B cell (primary cell): ENCODE measurements around the gene FIBP. TPM values are rescaled to one million over a fixed set of nuclear protein-coding genes. Genes with fewer than 3 reads are reported as not detected.
A peak's percentile ranks its signal among the peaks of the same experiment; 100 is the strongest.

Experiments used
- ATAC-seq: fragments of 200-7000 bp; cut with Tn5 transposase; one replicate; pipeline ENCODE4 v1.10.0; 2021; ENCODE audit warnings: low read depth, mild to moderate bottlenecking, moderate number of reproducible peaks, moderate library complexity
- CTCF ChIA-PET: fragments of 350-600 bp; sonication (Branson Sonifier 250); formaldehyde crosslinking; loops from one replicate; lab custom pipeline; 2021; ENCODE audit warnings: antibody characterized with exemption, inconsistent platforms; lab: Charles Lee
- POLR2A ChIA-PET: fragments of 350-600 bp; sonication (Branson Sonifier 250); formaldehyde crosslinking; loops from one replicate; lab custom pipeline; 2021; ENCODE audit warnings: antibody characterized with exemption; lab: Charles Lee
- DNase-seq: peaks from one replicate; pipeline ENCODE4 v3.0.0; 2013
- H2AFZ ChIP-seq: 2 replicates; pipeline ENCODE4 v1.6.1; 2012; ENCODE audit warnings: mild to moderate bottlenecking, low read depth, low read length; ENCODE audit not compliant: insufficient read depth, poor library complexity, severe bottlenecking
- H3K27ac ChIP-seq, 2 donors: 1 replicate in 1 of 2; 2 replicates in 1 of 2; pipeline ENCODE4 v1.5.1; 2012 to 2013; ENCODE audit warnings: low read length in 2 of 2, mild to moderate bottlenecking in 2 of 2, moderate library complexity in 1 of 2
- H3K27me3 ChIP-seq, 4 experiments: fragments of 200-600 bp in 1 of 4; sonication (generic) in 1 of 4; replicated peaks in 1 of 4; 1 replicate in 2 of 4; 2 replicates in 2 of 4; pipeline versions ENCODE4 v1.6.1 to v1.7.0; 2013 to 2016; ENCODE audit warnings: low read length in 3 of 4, mild to moderate bottlenecking in 2 of 4, mixed read lengths in 1 of 4, moderate library complexity in 1 of 4; ENCODE audit not compliant: insufficient read depth in 4 of 4, control insufficient read depth in 3 of 4; ENCODE audit errors: control extremely low read depth in 1 of 4
- H3K36me3 ChIP-seq, 2 experiments: replicated peaks in 1 of 2; 1 replicate in 1 of 2; 2 replicates in 1 of 2; pipeline versions ENCODE4 v1.6.1 to v1.7.1; 2013; ENCODE audit warnings: low read length in 1 of 2; ENCODE audit not compliant: insufficient read depth in 2 of 2, control insufficient read depth in 1 of 2; ENCODE audit errors: control extremely low read depth in 1 of 2, extremely low read depth in 1 of 2
- H3K4me1 ChIP-seq, 2 donors: fragments of 200-600 bp in 1 of 2; sonication (generic) in 1 of 2; 1 replicate in 1 of 2; 2 replicates in 1 of 2; pipeline versions ENCODE4 v1.5.1 to v1.6.1; 2013 to 2017; ENCODE audit warnings: low read length in 2 of 2; ENCODE audit not compliant: control insufficient read depth in 2 of 2, insufficient read depth in 2 of 2
- H3K4me2 ChIP-seq: replicated peaks from 2 replicates; pipeline ENCODE3; 2012; ENCODE audit warnings: mild to moderate bottlenecking, low read depth, low read length; ENCODE audit not compliant: poor library complexity, severe bottlenecking
- H3K4me3 ChIP-seq, 5 experiments: fragments of 200-600 bp in 1 of 5; sonication (generic) in 1 of 5; 1 replicate in 3 of 5; 2 replicates in 2 of 5; pipeline versions ENCODE4 v1.5.1 to v1.7.0; 2011 to 2016; ENCODE audit warnings: low read length in 4 of 5, mild to moderate bottlenecking in 4 of 5, low read depth in 2 of 5, control low read depth in 1 of 5, moderate library complexity in 1 of 5; ENCODE audit not compliant: insufficient read depth in 1 of 5; ENCODE audit errors: control extremely low read depth in 1 of 5, extremely low read depth in 1 of 5
- H3K79me2 ChIP-seq: fragments of 200-600 bp; sonication (generic); one replicate; pipeline ENCODE4 v1.6.0; 2016; ENCODE audit warnings: low read length; ENCODE audit not compliant: control insufficient read depth, insufficient read depth
- H3K9ac ChIP-seq: fragments of 200-600 bp; sonication (generic); 2 replicates; pipeline ENCODE4 v1.6.1; 2017; ENCODE audit warnings: mild to moderate bottlenecking, low read length, moderate library complexity
- H3K9me3 ChIP-seq, 3 donors: one replicate each; pipeline versions ENCODE4 v1.6.1 to v1.7.1; 2013; ENCODE audit warnings: low read length in 2 of 3; ENCODE audit not compliant: control insufficient read depth in 2 of 3, insufficient read depth in 1 of 3; ENCODE audit errors: control extremely low read depth in 1 of 3
- H4K20me1 ChIP-seq: 2 replicates; pipeline ENCODE4 v1.6.0; 2012; ENCODE audit warnings: mild to moderate bottlenecking, low read length; ENCODE audit not compliant: insufficient read depth, control insufficient read depth, poor library complexity, severe bottlenecking
- H3K27ac Mint-ChIP-seq: one replicate; pipeline ENCODE4 v1.8.0; 2021; ENCODE audit warnings: mixed read lengths
- H3K27me3 Mint-ChIP-seq: one replicate; pipeline ENCODE4 v1.8.0; 2021; ENCODE audit warnings: mixed read lengths
- H3K4me1 Mint-ChIP-seq: one replicate; pipeline ENCODE4 v1.8.0; 2021; ENCODE audit warnings: mixed read lengths
- H3K4me3 Mint-ChIP-seq: one replicate; pipeline ENCODE4 v1.8.0; 2021; ENCODE audit warnings: mixed read lengths
- H3K9me3 Mint-ChIP-seq: one replicate; pipeline ENCODE4 v1.8.0; 2022; ENCODE audit warnings: mixed read lengths; ENCODE audit not compliant: insufficient read depth
- EZH2 ChIP-seq: IDR thresholded peaks from 2 replicates; pipeline ENCODE4 v1.6.1; 2012; ENCODE audit warnings: borderline replicate concordance, low read depth, mild to moderate bottlenecking, moderate library complexity, low read length; ENCODE audit not compliant: insufficient read depth, poor library complexity, severe bottlenecking
- WGBS: methylation state at CpG from one replicate; pipeline ENCODE4 v1.1.5; 2013; ENCODE audit warnings: missing lambda C conversion rate; ENCODE audit not compliant: insufficient coverage; 5-methylcytosine and 5-hydroxymethylcytosine counted together
- intact Hi-C: fragments of 100-400 bp; cut with micrococcal nuclease; formaldehyde crosslinking; loops from one replicate; pipeline ENCODE4 v1.10.0; 2022
- polyA plus RNA-seq: library from polyadenylated mRNA; depleted of rRNA; stranded (reverse); fragments of >200 nt; gene quantifications from 2 replicates; pipeline ENCODE4 v1.2.3, GENCODE V29; 2012
- total RNA-seq, 2 donors: library from RNA; stranded (reverse); fragments of 120-200 nt in 1 of 2; gene quantifications; 1 replicate in 1 of 2; 2 replicates in 1 of 2; pipeline versions ENCODE4 v1.2.3 to v1.2.4, GENCODE V29; 2013 to 2022
- TF ChIP-seq, protein P1 (sequence below): fragments of 200-600 bp; IDR thresholded peaks from one replicate; pipeline ENCODE4 v1.8.0; 2022; ENCODE audit warnings: antibody characterized with exemption, mild to moderate bottlenecking

The FIBP gene
- total and polyA plus RNA-seq, 2 donors (not counting 1 experiment from before 2014, with no cell fraction given) = 63.4 to 128 TPM

DNA sequence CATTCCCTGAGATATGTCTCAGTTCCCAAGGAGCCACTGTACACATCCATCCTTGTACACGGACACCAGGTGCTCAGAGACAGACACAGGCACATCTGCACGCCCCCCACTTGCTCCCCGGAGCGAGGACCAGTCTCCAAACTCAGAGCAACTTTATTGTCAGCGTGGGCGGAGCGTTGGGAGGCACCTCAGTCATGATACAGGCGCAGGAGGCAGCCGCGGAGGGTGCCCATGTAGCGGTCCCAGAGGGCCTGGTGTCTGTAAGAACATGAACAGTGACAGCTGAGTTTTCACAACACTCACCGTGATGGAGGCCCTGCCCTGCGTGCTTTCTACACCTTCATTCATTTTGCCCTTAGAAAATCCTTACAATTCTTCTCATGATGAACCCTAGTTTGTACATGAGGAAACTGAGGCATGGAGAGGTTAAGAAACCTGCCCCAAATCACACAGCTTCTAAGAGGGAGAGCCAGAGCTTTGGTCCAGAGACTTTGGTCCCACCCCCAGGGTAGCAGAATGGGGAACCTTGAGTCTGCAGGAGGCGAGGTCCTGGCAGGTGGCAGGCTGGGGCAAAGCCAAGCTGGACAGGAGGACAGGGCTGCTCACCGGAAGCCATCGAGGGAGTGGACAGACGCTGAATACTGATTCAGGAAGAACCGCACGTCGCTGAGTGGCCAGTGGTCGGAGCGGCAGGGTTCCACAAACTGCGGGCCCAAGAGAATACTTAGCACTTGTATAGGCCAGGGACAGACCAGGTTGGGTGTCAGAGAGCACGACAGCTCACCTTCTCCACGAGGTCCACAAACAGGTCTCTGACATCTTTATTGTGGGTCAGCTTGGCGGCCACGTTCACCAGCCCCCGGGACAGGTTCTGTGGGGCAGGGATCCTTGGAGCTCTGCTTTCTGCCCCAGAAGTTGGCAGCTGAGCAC is 4.2 kb downstream of the FIBP start:
- Histone ChIP-seq H3K9me3 (no peaks in the 10 kb centered on the region), H3K79me2 (peaks cover 24% of the 10 kb centered on the region), H3K36me3 (peaks cover 0 to 31% of the 10 kb centered on the region in 2 experiments), H3K4me2 (no peak overlapping the region), H3K9ac (no peak overlapping the region), H3K27ac (no peak overlapping the region), H3K4me1 (peaks cover 18 to 44% of the 10 kb centered on the region in 2 donors), H4K20me1 (peaks cover 5% of the 10 kb centered on the region), H2AFZ (no peak overlapping the region), H3K4me3 (no peak overlapping the region), H3K27me3 (no peaks in the 10 kb centered on the region)
- Mint-ChIP-seq H3K4me3 (no peak overlapping the region), H3K27ac (peak overlapping the region; percentile 83), H3K27me3 (no peaks in the 10 kb centered on the region), H3K4me1 (peaks cover 50% of the 10 kb centered on the region), H3K9me3 (no peaks in the 10 kb centered on the region)
- WGBS = 92% methylated on average over 26 of the region's 28 CpGs
- ATAC-seq (no peak), DNase-seq (no peak)
- TF ChIP-seq, protein P1, sequence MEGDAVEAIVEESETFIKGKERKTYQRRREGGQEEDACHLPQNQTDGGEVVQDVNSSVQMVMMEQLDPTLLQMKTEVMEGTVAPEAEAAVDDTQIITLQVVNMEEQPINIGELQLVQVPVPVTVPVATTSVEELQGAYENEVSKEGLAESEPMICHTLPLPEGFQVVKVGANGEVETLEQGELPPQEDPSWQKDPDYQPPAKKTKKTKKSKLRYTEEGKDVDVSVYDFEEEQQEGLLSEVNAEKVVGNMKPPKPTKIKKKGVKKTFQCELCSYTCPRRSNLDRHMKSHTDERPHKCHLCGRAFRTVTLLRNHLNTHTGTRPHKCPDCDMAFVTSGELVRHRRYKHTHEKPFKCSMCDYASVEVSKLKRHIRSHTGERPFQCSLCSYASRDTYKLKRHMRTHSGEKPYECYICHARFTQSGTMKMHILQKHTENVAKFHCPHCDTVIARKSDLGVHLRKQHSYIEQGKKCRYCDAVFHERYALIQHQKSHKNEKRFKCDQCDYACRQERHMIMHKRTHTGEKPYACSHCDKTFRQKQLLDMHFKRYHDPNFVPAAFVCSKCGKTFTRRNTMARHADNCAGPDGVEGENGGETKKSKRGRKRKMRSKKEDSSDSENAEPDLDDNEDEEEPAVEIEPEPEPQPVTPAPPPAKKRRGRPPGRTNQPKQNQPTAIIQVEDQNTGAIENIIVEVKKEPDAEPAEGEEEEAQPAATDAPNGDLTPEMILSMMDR = no peak
- no peak for TF ChIP-seq EZH2
- intact Hi-C loops = loop anchor here (1.0 kb wide), 4 partner anchors 24 to 178 kb away; partner anchors contain the start of gene MUS81
- ChIA-PET CTCF (interaction anchor here (0.6 to 15.5 kb wide), 42 partner anchors 10 to 322 kb away, joined by 3 to 244 read pairs (median 9); partner anchors contain the start of genes AP5B1, BANF1, C11orf68 and CFL1), POLR2A (interaction anchor here (0.6 to 3.3 kb wide), 7 partner anchors 10 to 256 kb away, joined by 3 to 13 read pairs (median 6); partner anchors contain the start of genes C11orf68, CFL1, KAT5 and MUS81)
